DMS79 (cell line): ENCODE data around the gene CHPT1.

Experiments used
- DNase-seq: peaks from one replicate; lab custom pipeline; 2025; lab: John Stamatoyannopoulos, UW

Gene CHPT1

GRCh38 chr12:101763246-101763931, 65.9 kb downstream of the CHPT1 start:
- no peak for DNase-seq

- no peak for DNase-seq
Observed at GRCh38 chr12:101764051-101764792, 66.8 kb downstream of the CHPT1 start.

GRCh38 chr12:101767537-101767936, 70.1 kb downstream of the CHPT1 start:
- no peak for DNase-seq

- DNase-seq = no peak
Observed at GRCh38 chr12:101768781-101769180, 71.3 kb downstream of the CHPT1 start.

GRCh38 chr12:101769865-101770264, 72.4 kb downstream of the CHPT1 start:
- no peak for DNase-seq

- no peak for DNase-seq
Observed at GRCh38 chr12:101772012-101772775, 74.8 kb downstream of the CHPT1 start.

GRCh38 chr12:101773650-101774162, 76.3 kb downstream of the CHPT1 start:
- peak; percentile 7 for DNase-seq

- no peak for DNase-seq
Observed at GRCh38 chr12:101775816-101776215, 78.4 kb downstream of the CHPT1 start.

- no peak for DNase-seq
Observed at GRCh38 chr12:101777485-101777884, 80.0 kb downstream of the CHPT1 start.

GRCh38 chr12:101777978-101778377, 80.5 kb downstream of the CHPT1 start:
- DNase-seq = no peak
